ENCODE data around the gene ZNF512.

Gene ZNF512

DNA sequence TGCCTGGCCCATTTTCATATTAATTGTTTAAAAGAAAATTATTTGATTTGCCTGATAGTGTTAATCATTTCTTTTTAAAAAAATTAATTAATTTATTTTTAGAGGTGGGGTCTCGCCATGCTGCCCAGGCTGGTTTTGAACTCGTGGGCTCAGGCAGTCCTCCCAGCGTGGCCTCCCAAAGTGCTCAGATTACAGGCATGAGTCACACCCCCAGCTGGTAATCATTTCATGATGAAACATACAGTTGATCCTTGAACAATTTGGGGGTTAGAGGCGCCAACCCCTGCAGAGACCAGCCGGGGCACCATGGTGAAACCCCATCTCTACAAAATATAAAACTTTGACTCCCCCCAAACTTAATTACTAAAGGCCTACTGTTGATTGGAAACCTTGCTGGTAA is 53.9 kb downstream of the ZNF512 start:
- Histone ChIP-seq H3K4me1 (ENCODE audit: insufficient read depth, low read length) (no peaks in the 10 kb centered on the region), H3K36me3 (ENCODE audit: insufficient read depth, low read length) (peaks cover 23% of the 10 kb centered on the region), H3K9me3 (ENCODE audit: control insufficient read depth, insufficient read depth, low read length) (no peaks in the 10 kb centered on the region), H3K9ac (ENCODE audit: low read depth, low read length) (no peak overlapping the region)

DNA sequence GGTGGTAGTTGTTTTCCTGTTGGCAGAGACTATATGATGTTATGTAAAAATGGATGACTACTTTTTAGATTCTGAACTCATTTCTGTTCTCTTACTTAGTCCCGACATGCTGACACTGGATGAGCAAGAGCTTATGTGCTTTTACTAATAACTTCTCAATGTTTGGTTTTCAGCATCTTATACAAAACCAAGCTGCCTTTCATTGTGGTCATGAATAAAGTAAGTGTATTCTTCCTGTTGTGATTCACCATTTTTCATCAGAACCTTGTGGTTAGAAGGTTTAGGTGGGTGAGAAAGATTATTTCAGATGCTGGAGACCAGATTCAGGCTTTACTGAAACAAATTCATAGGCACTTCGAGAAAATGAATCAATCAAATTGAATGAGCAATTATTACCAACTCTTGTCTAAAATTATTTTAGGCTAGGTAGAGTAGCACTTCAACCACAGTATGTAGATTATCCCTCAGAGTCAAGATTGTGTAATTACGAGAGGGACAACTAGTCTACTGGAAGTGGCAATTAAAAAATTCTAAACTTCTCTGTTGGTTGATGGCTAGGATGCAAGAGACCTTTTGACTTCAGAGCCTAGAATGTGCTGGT is 55.3 kb downstream of the ZNF512 start:
- H3K36me3 ChIP-seq (ENCODE audit: insufficient read depth, low read length) = peaks cover 20% of the 10 kb centered on the region
- H3K9ac ChIP-seq (ENCODE audit: low read depth, low read length) = no peak overlapping the region
- H3K9me3 ChIP-seq (ENCODE audit: control insufficient read depth, insufficient read depth, low read length) = no peaks in the 10 kb centered on the region
- no peaks in the 10 kb centered on the region for H3K4me1 ChIP-seq (ENCODE audit: insufficient read depth, low read length)

GRCh38 chr2:27638709-27639108 is 55.9 kb downstream of the ZNF512 start:
- Histone ChIP-seq H3K9ac (ENCODE audit: low read depth, low read length) (no peak overlapping the region), H3K4me1 (ENCODE audit: insufficient read depth, low read length) (no peaks in the 10 kb centered on the region), H3K36me3 (ENCODE audit: insufficient read depth, low read length) (peaks cover 20% of the 10 kb centered on the region), H3K9me3 (ENCODE audit: control insufficient read depth, insufficient read depth, low read length) (no peaks in the 10 kb centered on the region)

GRCh38 chr2:27640722-27641245 is 57.9 kb downstream of the ZNF512 start:
- no peaks in the 10 kb centered on the region for H3K4me1 ChIP-seq (ENCODE audit: insufficient read depth, low read length)

DNA sequence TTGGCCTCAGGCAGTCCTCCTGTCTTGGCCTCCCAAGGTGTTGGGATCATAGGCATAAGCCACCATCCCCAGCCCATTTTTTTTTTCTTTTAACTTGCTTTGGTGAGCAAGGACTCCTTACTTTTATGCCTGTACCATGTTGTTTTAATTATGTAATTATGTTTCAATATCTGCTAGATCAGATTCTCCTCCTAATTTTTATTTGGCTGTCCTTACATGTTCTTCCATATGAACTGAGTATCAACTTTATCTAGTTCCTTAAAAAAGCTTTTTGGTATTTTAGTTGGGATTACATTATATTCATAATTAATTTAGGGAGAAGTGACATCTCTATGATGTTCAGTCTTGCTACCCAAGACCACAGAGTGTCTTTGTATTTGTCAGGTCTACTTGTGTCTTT is 62.4 kb downstream of the ZNF512 start:
- no peak overlapping the region for H3K9ac ChIP-seq (ENCODE audit: low read depth, low read length)
- peaks cover 13% of the 10 kb centered on the region for H3K36me3 ChIP-seq (ENCODE audit: insufficient read depth, low read length)
- H3K4me1 ChIP-seq (ENCODE audit: insufficient read depth, low read length) = no peaks in the 10 kb centered on the region
- H3K9me3 ChIP-seq (ENCODE audit: control insufficient read depth, insufficient read depth, low read length) = no peaks in the 10 kb centered on the region

More at GRCh38 chr2:27640722-27641245, 57.9 kb downstream of the ZNF512 start:
- no peak overlapping the region for H3K9ac ChIP-seq (ENCODE audit: low read depth, low read length)
- peaks cover 13% of the 10 kb centered on the region for H3K36me3 ChIP-seq (ENCODE audit: insufficient read depth, low read length)
- no peaks in the 10 kb centered on the region for H3K9me3 ChIP-seq (ENCODE audit: control insufficient read depth, insufficient read depth, low read length)

DNA sequence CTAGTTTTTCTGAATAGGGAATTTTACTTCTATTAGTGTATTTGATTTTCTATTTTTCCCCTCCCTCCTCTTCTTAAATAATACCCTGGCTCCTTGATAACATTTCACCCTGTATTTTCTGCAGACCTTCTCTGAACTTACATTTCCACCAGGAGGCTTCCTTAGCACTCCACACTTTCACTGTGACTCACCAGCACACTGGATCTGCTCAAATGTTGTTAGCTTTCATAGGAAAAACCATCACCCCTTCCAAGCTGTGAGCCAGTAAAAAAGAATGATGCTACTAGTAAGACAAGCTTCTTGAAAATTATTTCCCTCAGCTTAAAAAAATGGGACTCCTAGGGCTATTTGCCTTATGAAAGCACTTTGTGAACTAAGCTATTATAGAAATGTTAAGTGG is 64.4 kb downstream of the ZNF512 start:
- Histone ChIP-seq H3K36me3 (ENCODE audit: insufficient read depth, low read length) (peaks cover 23% of the 10 kb centered on the region), H3K4me1 (ENCODE audit: insufficient read depth, low read length) (no peaks in the 10 kb centered on the region), H3K9me3 (ENCODE audit: control insufficient read depth, insufficient read depth, low read length) (no peaks in the 10 kb centered on the region), H3K9ac (ENCODE audit: low read depth, low read length) (no peak overlapping the region)

- Histone ChIP-seq H3K9ac (ENCODE audit: low read depth, low read length) (no peak overlapping the region), H3K9me3 (ENCODE audit: control insufficient read depth, insufficient read depth, low read length) (no peaks in the 10 kb centered on the region), H3K4me1 (ENCODE audit: insufficient read depth, low read length) (no peaks in the 10 kb centered on the region), H3K36me3 (ENCODE audit: insufficient read depth, low read length) (peaks cover 26% of the 10 kb centered on the region)
Observed at GRCh38 chr2:27647737-27648136, 64.9 kb downstream of the ZNF512 start.

- H3K36me3 ChIP-seq (ENCODE audit: insufficient read depth, low read length) = peaks cover 46% of the 10 kb centered on the region
- H3K4me1 ChIP-seq (ENCODE audit: insufficient read depth, low read length) = no peaks in the 10 kb centered on the region
- no peak overlapping the region for H3K9ac ChIP-seq (ENCODE audit: low read depth, low read length)
- H3K9me3 ChIP-seq (ENCODE audit: control insufficient read depth, insufficient read depth, low read length) = no peaks in the 10 kb centered on the region
Observed at GRCh38 chr2:27651056-27651455, 68.2 kb downstream of the ZNF512 start.

DNA sequence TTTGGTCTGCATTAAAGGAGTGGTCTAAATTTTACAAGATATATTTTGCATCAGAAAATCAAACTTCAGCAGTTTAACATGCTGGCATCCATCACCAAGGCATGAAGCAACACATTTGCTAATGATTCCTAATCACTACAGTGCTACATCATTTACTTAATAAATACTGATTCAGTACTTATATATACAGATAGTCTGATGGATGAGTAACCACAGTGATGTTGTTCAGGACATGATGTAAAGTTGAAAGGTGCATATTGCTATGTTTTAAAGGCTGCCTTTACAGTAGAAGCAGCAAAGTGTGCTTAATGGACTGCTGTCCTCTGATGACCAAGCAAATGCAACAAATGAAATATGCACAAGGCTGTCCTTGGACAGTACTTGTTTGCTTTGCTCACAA is 69.5 kb downstream of the ZNF512 start:
- Histone ChIP-seq H3K9me3 (ENCODE audit: control insufficient read depth, insufficient read depth, low read length) (no peaks in the 10 kb centered on the region), H3K4me1 (ENCODE audit: insufficient read depth, low read length) (no peaks in the 10 kb centered on the region), H3K36me3 (ENCODE audit: insufficient read depth, low read length) (peaks cover 46% of the 10 kb centered on the region), H3K9ac (ENCODE audit: low read depth, low read length) (no peak overlapping the region)

DNA sequence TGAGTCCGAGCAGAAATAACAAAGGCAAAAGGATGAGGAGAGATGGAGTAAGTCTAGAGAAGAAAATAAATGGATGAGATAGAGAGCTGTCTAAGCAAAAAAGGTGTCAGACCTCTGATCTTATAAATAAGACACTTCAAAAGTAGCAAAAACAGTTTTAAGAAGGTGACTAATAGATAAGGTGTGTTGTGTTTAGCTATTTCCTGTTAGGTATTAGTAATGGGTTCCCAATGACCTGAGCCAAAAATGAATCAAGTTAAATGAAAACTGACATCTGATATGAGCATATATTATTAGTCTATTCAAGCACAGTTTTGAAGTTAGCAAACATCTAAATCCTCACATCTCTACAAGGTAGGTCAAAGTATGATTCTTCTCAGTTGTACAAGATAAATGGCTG is 69.9 kb downstream of the ZNF512 start:
- H3K4me1 ChIP-seq (ENCODE audit: insufficient read depth, low read length) = no peaks in the 10 kb centered on the region
- no peaks in the 10 kb centered on the region for H3K9me3 ChIP-seq (ENCODE audit: control insufficient read depth, insufficient read depth, low read length)
- no peak overlapping the region for H3K9ac ChIP-seq (ENCODE audit: low read depth, low read length)
- H3K36me3 ChIP-seq (ENCODE audit: insufficient read depth, low read length) = peaks cover 45% of the 10 kb centered on the region

DNA sequence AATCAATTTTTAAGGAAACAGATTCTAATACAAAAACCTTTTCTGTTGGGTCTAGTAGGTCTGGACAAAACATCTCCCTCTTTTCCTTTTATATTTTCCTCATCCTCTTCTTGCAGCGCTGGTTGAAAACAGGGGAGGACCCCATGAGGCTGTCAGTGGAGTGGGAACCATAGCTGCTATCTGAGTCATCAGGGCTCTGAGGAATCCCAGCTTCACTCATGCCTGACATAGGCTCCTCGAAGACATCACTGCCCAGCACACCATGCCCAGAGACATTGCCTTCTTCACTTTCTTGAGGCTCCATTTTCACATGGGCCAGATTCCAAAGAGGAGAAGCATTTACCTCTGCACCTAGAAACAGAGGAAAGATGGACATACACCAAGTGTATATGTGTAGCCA is 70.6 kb downstream of the ZNF512 start:
- Histone ChIP-seq H3K9me3 (ENCODE audit: control insufficient read depth, insufficient read depth, low read length) (no peaks in the 10 kb centered on the region), H3K9ac (ENCODE audit: low read depth, low read length) (no peak overlapping the region), H3K4me1 (ENCODE audit: insufficient read depth, low read length) (no peaks in the 10 kb centered on the region), H3K36me3 (ENCODE audit: insufficient read depth, low read length) (peaks cover 40% of the 10 kb centered on the region)

DNA sequence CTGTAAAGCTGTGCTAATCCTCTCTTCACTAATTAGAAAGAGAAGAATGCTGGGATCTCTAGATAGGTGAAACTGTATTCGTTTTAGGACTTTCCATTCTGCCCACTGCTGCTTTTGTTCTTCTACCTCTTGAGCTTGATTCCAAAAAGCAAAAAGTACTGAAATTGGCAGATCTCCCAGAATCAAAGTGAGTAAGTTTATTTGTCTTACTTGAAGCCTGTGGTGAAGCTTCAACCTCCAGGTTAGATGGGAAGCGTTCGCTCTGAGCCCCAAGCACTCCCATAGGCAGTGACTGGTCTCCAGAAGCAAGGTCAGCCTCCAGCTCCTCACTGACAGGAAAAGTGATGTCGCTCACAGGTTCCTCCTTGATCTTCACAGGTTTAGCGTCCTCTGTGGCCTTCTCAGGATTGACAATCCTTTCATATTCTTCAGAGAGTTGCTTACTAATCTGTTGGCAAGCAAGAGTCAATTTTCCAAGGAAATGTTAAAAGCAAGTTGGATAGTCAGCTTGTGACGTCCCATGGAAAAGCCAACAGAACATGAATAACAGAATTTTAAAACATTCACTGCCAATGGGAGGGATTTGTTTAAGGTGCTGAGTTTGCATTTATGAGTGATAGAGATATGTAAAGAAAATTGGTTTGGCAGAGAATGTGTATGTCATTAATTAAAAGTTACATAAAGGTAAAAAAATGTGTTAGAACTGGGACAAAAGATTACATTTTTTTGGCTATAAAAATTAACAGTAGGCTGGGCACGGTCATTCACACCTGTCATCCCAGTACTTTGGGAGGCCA is 72.5 kb downstream of the ZNF512 start:
- no peaks in the 10 kb centered on the region for H3K4me1 ChIP-seq (ENCODE audit: insufficient read depth, low read length)
- H3K9ac ChIP-seq (ENCODE audit: low read depth, low read length) = no peak overlapping the region
- no peaks in the 10 kb centered on the region for H3K9me3 ChIP-seq (ENCODE audit: control insufficient read depth, insufficient read depth, low read length)
- peaks cover 37% of the 10 kb centered on the region for H3K36me3 ChIP-seq (ENCODE audit: insufficient read depth, low read length)

DNA sequence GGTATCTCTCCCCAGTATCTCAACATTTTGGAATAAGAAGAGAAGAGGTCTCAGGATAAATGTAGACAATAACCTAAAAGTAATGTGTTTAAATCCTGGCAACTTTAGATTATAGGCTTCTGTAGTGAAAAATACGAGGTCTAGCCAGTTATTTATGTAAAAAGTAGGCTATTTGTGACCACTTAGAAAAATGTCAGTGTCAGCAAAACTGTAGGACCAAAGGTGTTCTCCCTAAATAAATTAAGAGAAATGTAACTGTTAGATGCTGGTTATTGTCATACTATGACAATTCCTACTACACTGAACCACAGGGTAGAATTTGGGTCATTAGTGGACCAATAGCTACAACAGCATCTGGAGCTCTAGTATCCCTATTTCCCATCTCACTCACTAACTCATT is 78.5 kb downstream of the ZNF512 start:
- H3K4me1 ChIP-seq (ENCODE audit: insufficient read depth, low read length) = 0 out of 2 replicates have a peak, but pooled peaks cover 5% of the 10 kb centered on the region
- no peak overlapping the region for H3K9ac ChIP-seq (ENCODE audit: low read depth, low read length)
- peaks cover 12% of the 10 kb centered on the region; the same call in 1 of the 2 replicates for H3K36me3 ChIP-seq (ENCODE audit: insufficient read depth, low read length)
- H3K9me3 ChIP-seq (ENCODE audit: control insufficient read depth, insufficient read depth, low read length) = no peaks in the 10 kb centered on the region

DNA sequence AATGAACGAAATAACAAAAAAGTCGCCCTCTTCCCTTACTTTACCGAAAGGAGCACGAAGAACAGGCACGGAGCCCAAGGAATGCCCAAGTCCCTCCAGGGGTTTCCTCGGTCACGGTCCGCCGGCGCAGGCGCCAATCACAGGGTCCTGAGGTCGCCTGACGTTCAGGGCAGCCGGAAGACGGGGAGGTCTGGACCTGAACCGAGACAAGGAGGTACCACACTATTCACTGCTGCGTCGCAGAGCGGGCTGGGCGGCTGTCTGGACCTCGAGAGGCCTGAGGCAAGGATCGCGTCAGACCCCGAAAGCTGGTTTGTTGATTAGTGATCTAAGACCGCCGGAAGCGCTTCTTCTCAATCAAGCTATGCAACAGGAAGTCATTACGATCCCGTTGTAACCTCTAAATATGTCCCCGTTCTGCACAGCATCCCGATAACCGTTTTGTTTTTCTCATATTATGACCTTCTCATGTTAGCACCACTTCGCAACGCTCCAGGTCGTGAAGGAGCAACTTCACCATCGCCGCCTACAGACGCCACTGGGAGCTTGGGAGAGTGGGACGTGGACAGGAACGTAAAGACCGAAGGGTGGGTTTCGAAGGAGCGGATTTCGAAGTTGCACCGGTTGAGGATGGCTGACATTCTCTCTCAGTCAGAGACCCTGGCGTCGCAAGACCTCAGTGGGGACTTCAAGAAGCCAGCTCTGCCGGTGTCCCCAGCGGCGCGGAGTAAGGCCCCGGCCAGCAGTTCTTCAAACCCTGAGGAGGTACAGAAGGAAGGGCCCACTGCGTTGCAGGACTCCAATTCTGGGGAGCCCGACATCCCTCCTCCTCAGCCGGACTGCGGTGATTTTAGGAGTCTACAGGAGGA is 80.7 kb downstream of the ZNF512 start, which contains the start of the genes SLC4A1AP and SUPT7L:
Gene SLC4A1AP (plus strand): TSS at position 605 of the 869 bp plus-strand sequence. CDS start 26 bp downstream, at position 631.
Gene SUPT7L (minus strand): TSS at position 330 of the 869 bp plus-strand sequence. CDS start 1,422 bp downstream, outside the sequence.
- Histone ChIP-seq H3K9ac (ENCODE audit: low read depth, low read length) (peak within 1 kb of the TSS; percentile 71), H3K36me3 (ENCODE audit: insufficient read depth, low read length) (peaks cover 9% of the 10 kb centered on the region; the same call in 1 of the 2 replicates), H3K9me3 (ENCODE audit: control insufficient read depth, insufficient read depth, low read length) (no peaks in the 10 kb centered on the region), H3K4me1 (ENCODE audit: insufficient read depth, low read length) (0 out of 2 replicates have a peak, but pooled peaks cover 5% of the 10 kb centered on the region)

Measured in ES-I3 (cell line).